HG03571 (cell line): Measurements from ENCODE around the gene PGA5.
"Not testable (repeated sequence)": the region's sequence is repeated elsewhere in the genome, so short reads cannot be mapped to it uniquely, and the experiment has no call there.

ENCODE experiments used
- ATAC-seq: cut with Tn5 transposase; IDR thresholded peaks from one replicate; pipeline ENCODE4 v1.9.1; 2021; ENCODE audit not compliant: unreplicated experiment

Gene PGA5

GRCh38 chr11:61226457-61227137, 14.4 kb upstream of the PGA5 start:
- not testable (repeated sequence) for ATAC-seq

- ATAC-seq = not testable (repeated sequence)
Measured at GRCh38 chr11:61229458-61229857, 11.5 kb upstream of the PGA5 start.

- ATAC-seq = not testable (repeated sequence)
Measured at GRCh38 chr11:61231033-61231432, 9.9 kb upstream of the PGA5 start.

- ATAC-seq = not testable (repeated sequence)
Measured at GRCh38 chr11:61231585-61231984, 9.4 kb upstream of the PGA5 start.

GRCh38 chr11:61232548-61233145, 8.3 kb upstream of the PGA5 start:
- not testable (repeated sequence) for ATAC-seq

DNA sequence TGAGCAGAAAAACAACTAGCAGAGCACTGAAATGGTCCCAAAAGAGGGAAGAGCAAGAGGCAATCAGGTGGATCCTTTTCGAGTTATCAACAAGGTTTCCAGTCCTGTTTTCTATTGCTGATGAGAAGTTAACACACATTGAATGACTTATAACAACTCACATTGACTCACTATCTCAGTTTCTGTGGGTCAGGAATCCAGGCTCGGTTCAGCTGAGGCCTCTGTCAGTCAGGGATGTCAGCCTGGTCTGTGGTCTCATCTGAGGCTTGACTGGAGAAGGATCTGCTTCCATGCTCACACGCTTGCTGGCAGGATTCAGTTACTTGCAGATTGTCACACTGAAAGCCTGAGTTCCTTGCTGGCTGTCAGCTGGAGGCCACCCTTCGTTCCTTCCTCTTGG, 3.8 kb upstream of the PGA5 start:
- ATAC-seq = not testable (repeated sequence)

DNA sequence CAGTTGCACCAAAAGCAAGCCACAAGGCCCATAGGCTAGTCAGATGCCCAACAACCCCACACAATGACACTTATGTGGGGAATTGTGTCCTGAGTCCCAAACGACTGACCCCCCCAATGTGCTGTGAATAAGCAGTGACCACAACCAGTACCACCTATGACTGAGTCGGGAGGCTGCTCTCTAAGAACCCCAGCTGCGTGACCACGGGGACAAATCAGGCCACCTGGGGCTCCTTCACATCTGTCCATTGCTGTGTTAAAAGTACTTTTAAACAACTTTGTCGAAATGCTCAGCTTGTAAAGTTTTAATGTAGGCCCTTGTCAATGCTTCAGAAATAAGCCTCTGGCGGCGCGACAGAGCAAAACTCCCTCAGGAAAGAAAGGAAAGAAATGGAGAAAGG, 687 bp upstream of the PGA5 start:
- not testable (repeated sequence) for ATAC-seq

GRCh38 chr11:61241526-61241925, 551 bp downstream of the PGA5 start:
- not testable (repeated sequence) for ATAC-seq

DNA sequence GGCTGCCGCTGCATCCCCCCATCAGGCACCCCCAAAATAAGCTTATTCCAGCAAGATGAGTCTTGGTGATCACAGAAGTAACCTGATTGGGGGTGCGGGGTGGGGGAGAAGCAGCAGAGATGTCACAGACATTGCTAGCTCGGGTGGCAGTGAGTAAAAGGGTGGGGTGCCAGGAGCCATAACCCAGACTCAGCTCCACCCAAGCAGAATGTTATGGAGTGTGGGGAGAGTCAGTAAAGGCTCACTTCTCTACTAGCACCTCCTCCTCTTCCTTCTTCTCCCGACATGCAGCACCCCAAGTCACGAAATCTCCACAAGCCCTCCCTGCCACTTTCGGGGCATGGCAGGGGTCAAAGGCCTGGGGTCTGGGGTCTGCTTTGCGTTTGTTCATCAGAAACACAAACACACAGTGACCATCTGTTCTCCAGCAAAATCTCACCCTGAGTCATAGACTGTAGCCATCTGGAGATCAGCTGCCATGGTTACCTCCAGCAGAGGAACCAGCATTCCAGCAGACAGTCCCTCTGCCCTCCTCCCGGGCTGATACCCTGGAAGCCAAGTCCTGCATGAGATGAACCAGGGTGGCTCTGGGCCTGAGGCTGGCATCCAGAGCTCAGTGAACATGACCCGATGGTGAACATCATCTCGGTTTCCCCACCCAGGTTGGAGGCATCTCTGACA, 4.4 kb downstream of the PGA5 start:
- not testable (repeated sequence) for ATAC-seq

DNA sequence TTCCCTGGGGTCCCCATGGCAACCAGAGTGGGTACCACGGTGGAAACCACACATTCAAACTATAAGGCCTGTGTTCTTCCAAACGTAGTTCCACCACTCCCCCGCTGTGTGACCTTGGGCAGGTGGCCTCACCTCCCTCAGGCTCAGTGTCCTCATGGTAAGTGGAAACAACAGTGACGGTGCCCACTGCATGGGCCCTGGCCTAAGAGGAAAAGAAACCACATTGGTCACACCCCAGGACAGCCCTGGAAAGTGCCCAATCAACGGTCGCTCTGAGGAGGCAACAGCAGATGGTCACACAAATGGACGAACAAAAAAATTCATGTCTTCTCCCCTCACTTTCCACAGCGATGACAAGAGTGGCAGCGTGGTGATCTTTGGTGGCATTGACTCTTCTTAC, 7.1 kb downstream of the PGA5 start:
- not testable (repeated sequence) for ATAC-seq

DNA sequence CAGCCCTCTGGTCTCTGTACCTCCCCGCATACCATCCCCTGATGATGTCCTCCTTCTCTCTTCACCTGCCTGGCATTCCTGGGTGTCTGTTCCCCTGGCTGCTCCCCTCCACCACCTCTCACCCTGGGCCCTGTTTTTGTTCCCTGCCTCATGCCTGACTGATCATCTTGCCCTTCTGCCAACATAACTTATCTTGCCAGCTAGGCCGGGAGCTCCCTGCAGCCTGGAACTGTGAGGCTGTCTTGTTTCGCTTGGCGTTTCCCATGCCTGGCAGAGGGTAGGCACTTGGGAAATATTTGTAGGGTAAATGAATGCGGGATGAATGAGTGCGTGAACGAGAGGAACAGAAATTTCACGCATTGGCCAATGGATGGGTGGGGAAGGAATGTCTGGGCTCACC, 8.2 kb downstream of the PGA5 start:
- ATAC-seq = not testable (repeated sequence)

DNA sequence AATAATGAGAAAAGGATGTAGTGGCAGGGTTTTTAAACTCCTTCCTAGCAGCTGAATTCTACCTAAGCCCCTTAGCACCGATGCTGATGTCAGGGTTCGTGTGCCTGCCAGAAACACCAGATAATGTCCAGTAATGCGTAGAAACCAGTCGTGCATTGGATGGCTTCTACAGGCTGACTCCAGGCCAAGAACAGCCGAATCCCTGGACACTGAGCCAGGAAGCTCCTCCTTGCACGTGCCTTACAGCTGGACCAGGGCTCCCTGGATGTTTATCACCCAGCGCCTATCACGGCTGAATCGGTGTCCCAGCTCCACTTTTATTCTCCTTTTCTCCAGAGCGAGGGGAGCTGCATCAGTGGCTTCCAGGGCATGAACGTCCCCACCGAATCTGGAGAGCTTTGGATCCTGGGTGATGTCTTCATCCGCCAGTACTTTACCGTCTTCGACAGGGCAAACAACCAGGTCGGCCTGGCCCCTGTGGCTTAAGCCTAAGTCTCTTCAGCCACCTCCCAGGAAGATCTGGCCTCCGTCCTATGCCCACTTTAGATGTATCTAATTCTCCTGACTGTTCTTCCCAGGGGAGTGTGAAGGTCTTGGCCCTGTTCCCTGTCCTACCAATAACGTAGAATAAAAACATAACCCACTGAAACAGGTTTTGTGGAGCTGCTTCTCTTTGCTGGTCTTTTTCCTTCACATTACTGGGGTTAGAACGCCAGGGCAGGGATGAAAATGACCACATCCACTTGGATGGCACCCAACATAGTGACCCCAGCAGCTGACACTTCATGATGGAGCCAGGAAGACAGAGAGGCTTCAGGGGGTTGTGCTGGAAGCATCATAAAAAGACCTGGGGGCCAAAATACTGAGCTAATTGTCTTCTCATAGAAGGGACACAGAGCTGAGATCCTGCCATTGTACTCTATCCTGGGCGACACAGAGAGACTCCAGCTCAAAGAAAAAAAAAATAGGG, 10.1 kb downstream of the PGA5 start:
- ATAC-seq = not testable (repeated sequence)

GRCh38 chr11:61252332-61252731, 11.4 kb downstream of the PGA5 start:
- ATAC-seq = not testable (repeated sequence)

DNA sequence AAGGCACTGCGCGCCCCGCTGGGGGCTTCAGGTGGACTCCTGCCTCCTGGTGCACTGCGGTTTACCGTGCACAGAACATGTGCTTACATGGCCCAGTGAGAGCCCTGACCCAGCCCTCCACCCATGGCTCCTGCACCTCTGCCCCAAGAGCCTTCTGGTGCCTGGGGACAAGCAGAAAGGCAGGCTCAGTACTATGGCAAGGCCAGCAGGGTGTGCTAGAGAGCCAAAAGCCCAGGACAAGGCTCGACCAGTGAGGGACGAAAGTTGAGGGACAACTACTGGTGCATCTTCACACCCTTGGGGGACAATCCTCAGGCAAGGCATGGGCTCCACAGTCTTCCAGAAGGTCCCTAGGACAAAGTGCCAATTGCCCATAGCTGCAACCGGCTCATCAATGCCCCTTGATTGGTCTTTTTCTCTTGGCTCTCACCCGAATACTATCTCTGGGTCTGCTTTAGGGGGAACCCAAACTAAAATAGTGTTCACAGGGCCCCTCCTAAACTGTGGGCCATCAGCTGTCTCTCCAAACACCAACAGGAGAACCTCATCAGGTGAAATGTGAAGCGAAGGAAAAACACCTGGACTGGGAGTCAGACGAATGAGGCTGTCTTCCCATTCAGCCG, 13.5 kb downstream of the PGA5 start:
- ATAC-seq = peak; percentile 71

DNA sequence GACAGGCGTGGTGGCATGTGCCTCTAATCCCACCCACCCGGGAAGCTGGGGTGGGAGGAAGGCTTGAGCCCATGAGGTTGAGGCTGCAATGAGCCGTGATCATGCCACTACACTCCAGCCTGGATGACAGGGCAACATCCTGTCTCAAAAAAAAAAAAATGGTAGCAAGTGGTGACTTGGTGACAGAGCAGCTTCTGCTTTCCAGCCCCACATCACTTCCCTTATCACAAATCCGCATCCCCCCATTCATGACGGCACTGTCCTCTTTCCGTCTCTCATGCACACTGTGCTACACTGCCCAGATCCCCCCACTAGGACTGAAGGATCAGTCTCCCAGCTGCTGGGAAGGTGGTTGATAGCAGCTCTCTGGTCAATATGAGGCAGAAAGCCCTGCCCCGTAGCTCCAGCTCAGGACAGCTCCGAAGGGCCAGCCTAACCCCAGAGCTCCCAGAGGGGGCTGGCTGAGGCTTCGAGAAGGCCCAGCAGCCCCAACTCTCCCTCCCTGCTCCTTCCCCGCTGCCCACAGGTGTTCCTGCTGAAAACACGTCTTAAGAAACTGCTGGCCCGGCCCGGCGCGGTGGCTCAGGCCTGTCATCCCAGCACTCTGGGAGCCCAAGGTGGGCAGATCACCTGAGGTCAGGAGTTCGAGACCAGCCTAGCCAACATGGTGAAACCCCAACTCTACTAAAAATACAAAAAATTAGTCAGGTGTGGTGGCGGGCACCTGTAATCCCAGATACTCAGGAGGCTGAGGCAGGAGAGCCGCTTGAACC, 15.9 kb downstream of the PGA5 start:
- no peak for ATAC-seq

DNA sequence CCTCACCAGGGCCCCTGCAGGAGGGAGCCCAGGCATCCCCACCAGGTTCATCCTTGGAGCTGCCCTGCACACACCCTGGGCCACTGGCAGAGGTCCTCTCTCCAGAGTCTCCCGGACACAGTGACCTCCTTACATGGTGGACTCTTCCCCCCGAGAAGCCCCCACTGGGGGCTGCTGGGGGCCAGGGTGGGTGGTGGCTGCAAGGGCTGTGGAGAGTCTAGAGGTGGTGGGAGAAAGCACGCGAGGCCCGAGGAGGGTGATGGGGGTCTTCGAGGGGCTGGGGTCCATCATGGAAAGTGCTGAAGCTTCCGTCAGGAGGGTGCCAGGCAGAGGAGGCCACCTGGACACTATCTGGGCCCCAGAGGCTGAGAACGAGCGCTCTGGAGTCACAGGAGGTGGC, 17.6 kb downstream of the PGA5 start:
- no peak for ATAC-seq

GRCh38 chr11:61259363-61259762, 18.4 kb downstream of the PGA5 start:
- ATAC-seq = no peak

- no peak for ATAC-seq
Measured at GRCh38 chr11:61264371-61264770, 23.4 kb downstream of the PGA5 start.

DNA sequence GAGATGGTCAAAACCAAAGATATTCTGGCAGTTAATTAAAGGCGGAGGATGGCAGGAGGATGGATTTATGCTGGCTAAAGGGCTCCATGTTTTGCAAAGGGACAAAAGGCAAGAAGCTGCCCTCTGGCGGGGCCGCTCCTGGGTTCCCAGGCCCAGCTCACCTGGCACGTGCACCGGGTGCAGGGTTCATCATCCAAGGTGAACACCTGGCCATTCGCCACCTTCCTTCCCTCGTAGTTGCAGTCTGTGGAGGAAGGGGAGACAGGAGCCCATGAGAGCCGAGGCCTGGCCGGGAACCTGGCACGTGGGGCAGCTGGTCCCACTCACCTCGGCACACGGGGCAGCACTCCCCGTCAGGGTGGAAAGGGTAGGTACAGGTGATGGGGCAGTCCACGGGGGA, 23.8 kb downstream of the PGA5 start:
- no peak for ATAC-seq

GRCh38 chr11:61265357-61265756, 24.4 kb downstream of the PGA5 start:
- no peak for ATAC-seq
